ENCODE measurements around the gene UBP1.

DNA sequence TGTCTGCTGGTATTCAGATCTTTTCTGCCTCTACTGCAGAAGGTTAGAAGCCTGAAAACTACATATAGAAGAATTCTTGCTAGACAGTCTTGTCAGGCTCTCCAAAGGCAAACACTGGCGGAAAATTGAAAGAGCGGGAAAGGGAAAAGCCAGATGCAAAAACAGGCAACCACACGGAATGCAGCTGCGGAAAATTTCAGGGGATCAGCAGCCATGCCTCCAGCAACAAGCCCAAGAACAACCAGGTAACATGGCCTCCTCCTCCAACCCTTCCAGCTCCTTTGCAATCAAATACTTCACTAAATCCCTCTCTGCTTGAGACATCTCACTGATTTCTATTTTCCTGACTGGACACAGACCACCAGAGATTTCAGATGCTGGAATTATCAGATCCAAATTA is 9.6 kb downstream of the UBP1 start:
- TF ChIP-seq, protein P1, sequence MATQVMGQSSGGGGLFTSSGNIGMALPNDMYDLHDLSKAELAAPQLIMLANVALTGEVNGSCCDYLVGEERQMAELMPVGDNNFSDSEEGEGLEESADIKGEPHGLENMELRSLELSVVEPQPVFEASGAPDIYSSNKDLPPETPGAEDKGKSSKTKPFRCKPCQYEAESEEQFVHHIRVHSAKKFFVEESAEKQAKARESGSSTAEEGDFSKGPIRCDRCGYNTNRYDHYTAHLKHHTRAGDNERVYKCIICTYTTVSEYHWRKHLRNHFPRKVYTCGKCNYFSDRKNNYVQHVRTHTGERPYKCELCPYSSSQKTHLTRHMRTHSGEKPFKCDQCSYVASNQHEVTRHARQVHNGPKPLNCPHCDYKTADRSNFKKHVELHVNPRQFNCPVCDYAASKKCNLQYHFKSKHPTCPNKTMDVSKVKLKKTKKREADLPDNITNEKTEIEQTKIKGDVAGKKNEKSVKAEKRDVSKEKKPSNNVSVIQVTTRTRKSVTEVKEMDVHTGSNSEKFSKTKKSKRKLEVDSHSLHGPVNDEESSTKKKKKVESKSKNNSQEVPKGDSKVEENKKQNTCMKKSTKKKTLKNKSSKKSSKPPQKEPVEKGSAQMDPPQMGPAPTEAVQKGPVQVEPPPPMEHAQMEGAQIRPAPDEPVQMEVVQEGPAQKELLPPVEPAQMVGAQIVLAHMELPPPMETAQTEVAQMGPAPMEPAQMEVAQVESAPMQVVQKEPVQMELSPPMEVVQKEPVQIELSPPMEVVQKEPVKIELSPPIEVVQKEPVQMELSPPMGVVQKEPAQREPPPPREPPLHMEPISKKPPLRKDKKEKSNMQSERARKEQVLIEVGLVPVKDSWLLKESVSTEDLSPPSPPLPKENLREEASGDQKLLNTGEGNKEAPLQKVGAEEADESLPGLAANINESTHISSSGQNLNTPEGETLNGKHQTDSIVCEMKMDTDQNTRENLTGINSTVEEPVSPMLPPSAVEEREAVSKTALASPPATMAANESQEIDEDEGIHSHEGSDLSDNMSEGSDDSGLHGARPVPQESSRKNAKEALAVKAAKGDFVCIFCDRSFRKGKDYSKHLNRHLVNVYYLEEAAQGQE (IDR thresholded peaks at IDR 0.05; ENCODE audit: low read depth, low read length) = no peak
- TF ChIP-seq, protein P2, sequence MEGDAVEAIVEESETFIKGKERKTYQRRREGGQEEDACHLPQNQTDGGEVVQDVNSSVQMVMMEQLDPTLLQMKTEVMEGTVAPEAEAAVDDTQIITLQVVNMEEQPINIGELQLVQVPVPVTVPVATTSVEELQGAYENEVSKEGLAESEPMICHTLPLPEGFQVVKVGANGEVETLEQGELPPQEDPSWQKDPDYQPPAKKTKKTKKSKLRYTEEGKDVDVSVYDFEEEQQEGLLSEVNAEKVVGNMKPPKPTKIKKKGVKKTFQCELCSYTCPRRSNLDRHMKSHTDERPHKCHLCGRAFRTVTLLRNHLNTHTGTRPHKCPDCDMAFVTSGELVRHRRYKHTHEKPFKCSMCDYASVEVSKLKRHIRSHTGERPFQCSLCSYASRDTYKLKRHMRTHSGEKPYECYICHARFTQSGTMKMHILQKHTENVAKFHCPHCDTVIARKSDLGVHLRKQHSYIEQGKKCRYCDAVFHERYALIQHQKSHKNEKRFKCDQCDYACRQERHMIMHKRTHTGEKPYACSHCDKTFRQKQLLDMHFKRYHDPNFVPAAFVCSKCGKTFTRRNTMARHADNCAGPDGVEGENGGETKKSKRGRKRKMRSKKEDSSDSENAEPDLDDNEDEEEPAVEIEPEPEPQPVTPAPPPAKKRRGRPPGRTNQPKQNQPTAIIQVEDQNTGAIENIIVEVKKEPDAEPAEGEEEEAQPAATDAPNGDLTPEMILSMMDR (IDR thresholded peaks at IDR 0.05) = no peak
- no peak for TF ChIP-seq NFIC (IDR thresholded peaks at IDR 0.05; ENCODE audit: borderline replicate concordance)
- no peak for TF ChIP-seq POLR2AphosphoS5 (IDR thresholded peaks at IDR 0.05; ENCODE audit: low read depth, low read length)
- TF ChIP-seq NRF1 (IDR thresholded peaks at IDR 0.05; ENCODE audit: low read depth, low read length) = no peak
- no peak for TF ChIP-seq MXI1 (IDR thresholded peaks at IDR 0.05; ENCODE audit: low read depth, low read length)
- no peak for TF ChIP-seq MEF2A (IDR thresholded peaks at IDR 0.05; ENCODE audit: borderline replicate concordance, low read depth)
- TF ChIP-seq, protein P3, sequence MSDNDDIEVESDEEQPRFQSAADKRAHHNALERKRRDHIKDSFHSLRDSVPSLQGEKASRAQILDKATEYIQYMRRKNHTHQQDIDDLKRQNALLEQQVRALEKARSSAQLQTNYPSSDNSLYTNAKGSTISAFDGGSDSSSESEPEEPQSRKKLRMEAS (IDR thresholded peaks at IDR 0.05; ENCODE audit: low read depth) = no peak
- TF ChIP-seq EP300 (IDR thresholded peaks at IDR 0.05; ENCODE audit: borderline replicate concordance in 1 of 2, low read depth in 1 of 2, low read length in 1 of 2) = no peak
- TF ChIP-seq SMC3 (IDR thresholded peaks at IDR 0.05; ENCODE audit: low read depth, low read length) = no peak
- no peak for TF ChIP-seq RFX5 (IDR thresholded peaks at IDR 0.05; ENCODE audit: low read length)
